ENCODE measurements around the gene TGOLN2. TPM values are rescaled to one million over a fixed set of nuclear protein-coding genes. Genes with fewer than 3 reads are reported as not detected.

The TGOLN2 gene
- total RNA-seq, 1 experiment from 2014 or later: 56.0 TPM

- intact Hi-C loops (cut with micrococcal nuclease; ENCODE audit: unreplicated experiment): no loop called here
- H3K4me3 ChIP-seq (ENCODE audit: low read depth, low read length, poor library complexity, severe bottlenecking): no peak overlapping the region
- DNase-seq (ENCODE audit: low spot score): no peak
- ChIA-PET CTCF (no interaction called here), POLR2A (ENCODE audit: low non-redundant PET) (interaction anchor here (0.6 kb wide), 1 partner anchor 15 kb away, joined by 3 read pairs; no protein-coding TSS in a partner anchor)
- no peak for TF ChIP-seq EZH2 (IDR thresholded peaks at IDR 0.05; ENCODE audit: borderline replicate concordance, low read depth, low read length, poor library complexity, severe bottlenecking)
- TF ChIP-seq CTCF (conservative IDR thresholded peaks at IDR 0.05; ENCODE audit: low read depth, low read length): no peak
- H3K27me3 ChIP-seq (replicated peaks; ENCODE audit: insufficient read depth, low read depth, low read length, poor library complexity): no peaks in the 10 kb centered on the region
- BruUV-seq (replicated peaks): no TSS peak
- H3K9me3 ChIP-seq (ENCODE audit: low read depth, low read length, poor library complexity, severe bottlenecking): no peaks in the 10 kb centered on the region
- H3K27ac ChIP-seq (ENCODE audit: low read depth, low read length, poor library complexity, severe bottlenecking): no peak overlapping the region
- H3K4me1 ChIP-seq (ENCODE audit: insufficient read depth, low read length, poor library complexity, severe bottlenecking): no peaks in the 10 kb centered on the region
- H3K36me3 ChIP-seq (ENCODE audit: insufficient read depth, low read length, poor library complexity, severe bottlenecking): peaks cover 3% of the 10 kb centered on the region
Observed at GRCh38 chr2:85308896-85309555, 18.8 kb downstream of the TGOLN2 start.

- intact Hi-C loops (cut with micrococcal nuclease; ENCODE audit: unreplicated experiment): no loop called here
- Histone ChIP-seq H3K27me3 (replicated peaks; ENCODE audit: insufficient read depth, low read depth, low read length, poor library complexity) (no peaks in the 10 kb centered on the region), H3K9me3 (ENCODE audit: low read depth, low read length, poor library complexity, severe bottlenecking) (no peaks in the 10 kb centered on the region), H3K27ac (ENCODE audit: low read depth, low read length, poor library complexity, severe bottlenecking) (no peak overlapping the region), H3K4me1 (ENCODE audit: insufficient read depth, low read length, poor library complexity, severe bottlenecking) (no peaks in the 10 kb centered on the region), H3K4me3 (ENCODE audit: low read depth, low read length, poor library complexity, severe bottlenecking) (no peak overlapping the region), H3K36me3 (ENCODE audit: insufficient read depth, low read length, poor library complexity, severe bottlenecking) (peaks cover 3% of the 10 kb centered on the region)
- BruUV-seq (replicated peaks): no TSS peak
- POLR2A ChIA-PET (ENCODE audit: low non-redundant PET): no interaction called here
- no peak for DNase-seq (ENCODE audit: low spot score)
- CTCF ChIA-PET: no interaction called here
- no peak for TF ChIP-seq CTCF (conservative IDR thresholded peaks at IDR 0.05; ENCODE audit: low read depth, low read length)
- no peak for TF ChIP-seq EZH2 (IDR thresholded peaks at IDR 0.05; ENCODE audit: borderline replicate concordance, low read depth, low read length, poor library complexity, severe bottlenecking)
Observed at GRCh38 chr2:85308201-85308600, 19.6 kb downstream of the TGOLN2 start.

GRCh38 chr2:85307527-85307897 lies 20.3 kb downstream of the TGOLN2 start:
- H3K27me3 ChIP-seq (replicated peaks; ENCODE audit: insufficient read depth, low read depth, low read length, poor library complexity): no peaks in the 10 kb centered on the region
- intact Hi-C loops (cut with micrococcal nuclease; ENCODE audit: unreplicated experiment): no loop called here
- no peaks in the 10 kb centered on the region for H3K4me1 ChIP-seq (ENCODE audit: insufficient read depth, low read length, poor library complexity, severe bottlenecking)
- BruUV-seq (replicated peaks): no TSS peak
- no peak for TF ChIP-seq CTCF (conservative IDR thresholded peaks at IDR 0.05; ENCODE audit: low read depth, low read length)
- TF ChIP-seq EZH2 (IDR thresholded peaks at IDR 0.05; ENCODE audit: borderline replicate concordance, low read depth, low read length, poor library complexity, severe bottlenecking): no peak
- H3K27ac ChIP-seq (ENCODE audit: low read depth, low read length, poor library complexity, severe bottlenecking): no peak overlapping the region
- DNase-seq (ENCODE audit: low spot score): no peak
- POLR2A ChIA-PET (ENCODE audit: low non-redundant PET): no interaction called here
- no peaks in the 10 kb centered on the region for H3K9me3 ChIP-seq (ENCODE audit: low read depth, low read length, poor library complexity, severe bottlenecking)
- no peak overlapping the region for H3K4me3 ChIP-seq (ENCODE audit: low read depth, low read length, poor library complexity, severe bottlenecking)
- CTCF ChIA-PET: no interaction called here
- H3K36me3 ChIP-seq (ENCODE audit: insufficient read depth, low read length, poor library complexity, severe bottlenecking): peaks cover 3% of the 10 kb centered on the region

All from A673 (cell line).